GM12875 (cell line): ENCODE measurements around the gene PDE6B.

Experiments
- H3K4me3 ChIP-seq: one replicate; pipeline ENCODE4 v1.5.1; 2011; ENCODE audit warnings: low read depth, low read length, control low read depth
- TF ChIP-seq, protein P1 (sequence below): IDR thresholded peaks from 2 replicates; pipeline ENCODE4 v1.5.1; 2011; ENCODE audit warnings: low read depth, mild to moderate bottlenecking, control low read depth, inconsistent platforms, low read length, moderate library complexity, borderline replicate concordance; ENCODE audit not compliant: insufficient read depth

PDE6B gene

DNA sequence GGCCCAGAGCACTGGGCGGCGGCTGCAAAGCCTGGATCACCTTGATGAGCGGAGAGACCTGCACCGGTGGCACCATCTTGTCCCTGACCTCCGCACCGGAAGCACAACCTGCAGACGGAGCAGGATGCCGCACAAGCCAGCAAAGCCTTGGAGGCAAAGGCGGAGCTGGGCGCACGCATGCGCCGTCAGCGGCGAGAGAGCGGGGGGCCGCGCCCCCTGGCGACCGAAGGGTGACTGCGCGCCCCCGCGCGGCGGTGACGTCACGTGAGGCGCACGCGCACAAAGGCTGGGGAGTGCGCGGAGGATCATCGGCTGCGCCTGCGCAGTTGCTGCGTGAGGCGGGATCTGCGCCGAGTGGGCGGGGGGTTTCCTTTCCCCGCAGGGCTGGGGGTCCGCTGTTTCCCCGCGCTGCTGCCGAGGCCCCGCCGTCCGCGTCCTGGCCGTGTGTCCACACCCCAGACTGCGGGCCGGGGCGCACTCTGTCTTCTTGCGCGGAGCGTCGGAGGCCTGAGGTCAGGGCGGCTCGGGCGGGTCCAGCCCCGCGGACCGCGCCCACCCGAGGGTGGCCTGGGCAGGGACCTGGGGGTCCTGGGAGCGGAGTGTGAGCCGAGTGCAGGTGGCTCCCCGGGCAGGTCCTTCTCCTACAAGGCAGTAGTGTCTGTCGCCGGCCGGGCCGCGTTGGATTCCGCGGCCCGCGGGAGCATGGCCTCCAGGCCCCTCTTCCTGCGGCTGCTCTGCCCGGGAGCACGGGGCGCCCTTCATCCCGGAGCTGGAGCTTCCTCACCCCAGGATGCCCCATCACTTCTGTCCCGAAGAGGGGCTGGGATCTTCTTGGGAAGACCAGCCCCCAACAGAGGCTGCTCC is 49.0 kb downstream of the PDE6B start, which contains the start of the genes ATP5ME and MYL5:
Gene ATP5ME, minus strand, starts transcription at position 105 of the 864 bp plus-strand sequence. Its CDS starts 29 bp downstream, at position 76.
Gene MYL5, plus strand, starts transcription at position 371 of the 864 bp plus-strand sequence. CDS start 3,485 bp downstream, outside the sequence.
- TF ChIP-seq, protein P1, sequence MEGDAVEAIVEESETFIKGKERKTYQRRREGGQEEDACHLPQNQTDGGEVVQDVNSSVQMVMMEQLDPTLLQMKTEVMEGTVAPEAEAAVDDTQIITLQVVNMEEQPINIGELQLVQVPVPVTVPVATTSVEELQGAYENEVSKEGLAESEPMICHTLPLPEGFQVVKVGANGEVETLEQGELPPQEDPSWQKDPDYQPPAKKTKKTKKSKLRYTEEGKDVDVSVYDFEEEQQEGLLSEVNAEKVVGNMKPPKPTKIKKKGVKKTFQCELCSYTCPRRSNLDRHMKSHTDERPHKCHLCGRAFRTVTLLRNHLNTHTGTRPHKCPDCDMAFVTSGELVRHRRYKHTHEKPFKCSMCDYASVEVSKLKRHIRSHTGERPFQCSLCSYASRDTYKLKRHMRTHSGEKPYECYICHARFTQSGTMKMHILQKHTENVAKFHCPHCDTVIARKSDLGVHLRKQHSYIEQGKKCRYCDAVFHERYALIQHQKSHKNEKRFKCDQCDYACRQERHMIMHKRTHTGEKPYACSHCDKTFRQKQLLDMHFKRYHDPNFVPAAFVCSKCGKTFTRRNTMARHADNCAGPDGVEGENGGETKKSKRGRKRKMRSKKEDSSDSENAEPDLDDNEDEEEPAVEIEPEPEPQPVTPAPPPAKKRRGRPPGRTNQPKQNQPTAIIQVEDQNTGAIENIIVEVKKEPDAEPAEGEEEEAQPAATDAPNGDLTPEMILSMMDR: peak; percentile 100
- peak within 1 kb of the TSS; percentile 87 for H3K4me3 ChIP-seq

DNA sequence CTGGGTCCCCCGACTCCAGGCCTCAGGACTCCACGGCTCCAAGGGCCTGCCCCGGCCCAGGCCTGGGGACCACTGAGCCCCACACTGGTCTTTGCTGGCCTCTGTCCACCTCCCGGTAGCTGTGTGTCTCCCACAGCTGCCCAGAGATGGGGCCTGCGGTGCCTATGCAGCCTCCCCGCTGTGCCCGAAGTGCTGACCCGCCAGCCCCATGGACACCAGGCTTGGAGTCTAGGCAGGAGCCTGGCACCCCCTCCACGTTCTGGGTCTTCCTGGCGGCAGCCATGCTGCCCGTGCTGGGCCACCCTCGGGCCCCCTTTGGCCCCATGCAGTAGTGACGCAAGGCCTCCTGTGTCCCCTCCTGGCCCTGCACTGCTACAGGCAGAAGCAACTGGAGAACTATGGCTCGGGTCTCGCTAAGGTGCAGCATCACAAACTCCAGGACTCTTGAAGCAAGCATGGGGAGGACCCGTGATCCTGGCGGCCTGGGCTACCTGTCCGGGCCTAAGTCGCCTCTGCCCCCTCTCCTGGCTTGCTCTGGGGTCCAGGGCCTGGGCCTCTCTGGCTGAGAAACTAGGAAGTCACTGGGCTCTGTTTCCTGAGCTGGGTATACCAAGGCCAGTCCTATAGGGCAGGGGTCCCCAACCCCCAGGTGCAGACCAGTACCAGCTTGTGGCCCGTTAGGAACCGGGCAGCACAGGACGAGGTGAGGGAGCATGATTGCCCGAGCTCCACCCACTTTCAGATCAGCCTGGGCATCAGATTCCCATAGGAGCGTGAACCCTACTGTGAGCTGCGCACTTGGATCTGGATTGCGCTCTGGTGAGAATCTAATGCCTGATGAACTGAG is 49.9 kb downstream of the PDE6B start:
- TF ChIP-seq, protein P1: no peak
- H3K4me3 ChIP-seq: peak overlapping the region; percentile 87

DNA sequence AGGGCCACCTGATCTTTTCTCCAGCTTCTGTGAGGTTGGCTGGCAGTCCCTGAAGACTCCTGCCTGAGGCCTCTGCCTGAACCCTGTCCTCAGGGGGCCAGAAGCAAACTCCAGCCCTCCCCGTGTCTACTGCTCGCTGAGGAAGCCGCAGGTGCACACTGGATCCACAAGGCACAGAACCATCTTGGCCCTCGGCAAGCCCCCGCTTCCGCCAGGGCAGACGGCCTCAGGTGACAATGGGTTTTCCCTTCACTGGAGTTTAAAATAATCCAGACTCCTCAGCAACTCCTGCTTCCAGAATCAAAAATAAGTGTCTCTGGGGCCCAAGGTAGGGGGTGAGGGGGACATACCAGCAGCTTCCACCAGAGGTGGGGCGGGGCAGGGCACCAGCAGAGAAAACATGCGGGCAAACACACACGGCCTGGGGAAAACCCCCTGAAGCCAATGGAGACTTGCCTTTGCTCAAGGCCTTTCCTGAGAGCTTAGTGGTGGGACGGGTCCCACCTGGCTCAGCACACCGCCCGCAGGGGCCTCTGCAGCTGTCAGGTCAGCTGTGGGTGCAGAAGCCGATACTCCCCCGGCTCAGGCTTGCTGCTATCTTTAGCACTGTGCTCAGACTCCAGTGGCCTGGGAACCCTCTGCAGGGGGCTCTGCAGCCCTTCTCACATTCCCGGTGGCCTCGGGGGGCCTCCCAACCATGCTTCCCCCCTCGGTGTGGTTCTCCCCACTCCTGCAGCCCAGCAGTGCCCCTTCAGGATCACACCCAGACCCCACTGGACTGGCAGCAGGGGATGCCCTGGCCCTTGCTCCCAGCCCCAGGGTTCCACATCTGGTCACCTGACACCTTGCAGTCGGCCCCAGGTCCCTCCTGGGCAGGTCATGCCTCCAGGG is 50.9 kb downstream of the PDE6B start:
- no peak overlapping the region for H3K4me3 ChIP-seq
- TF ChIP-seq, protein P1: no peak

DNA sequence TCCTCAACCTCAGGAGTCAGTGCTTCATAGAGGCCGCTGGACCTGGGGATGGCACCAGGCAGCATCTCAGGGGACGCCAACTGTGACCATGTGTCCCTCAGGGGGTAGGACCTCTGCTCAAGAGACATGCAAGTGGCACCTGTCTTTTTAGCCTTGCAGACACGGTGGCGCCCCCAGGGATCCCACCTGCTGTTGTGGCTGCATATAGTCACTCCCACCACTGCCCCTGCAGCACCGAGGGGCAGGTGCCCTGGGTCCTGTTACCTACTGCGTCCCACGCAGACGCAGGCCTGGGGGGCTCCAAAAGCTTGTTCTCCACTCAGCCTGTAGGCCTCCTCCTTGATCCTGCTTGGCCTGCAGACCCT is 51.5 kb downstream of the PDE6B start:
- TF ChIP-seq, protein P1: no peak
- H3K4me3 ChIP-seq: no peak overlapping the region

DNA sequence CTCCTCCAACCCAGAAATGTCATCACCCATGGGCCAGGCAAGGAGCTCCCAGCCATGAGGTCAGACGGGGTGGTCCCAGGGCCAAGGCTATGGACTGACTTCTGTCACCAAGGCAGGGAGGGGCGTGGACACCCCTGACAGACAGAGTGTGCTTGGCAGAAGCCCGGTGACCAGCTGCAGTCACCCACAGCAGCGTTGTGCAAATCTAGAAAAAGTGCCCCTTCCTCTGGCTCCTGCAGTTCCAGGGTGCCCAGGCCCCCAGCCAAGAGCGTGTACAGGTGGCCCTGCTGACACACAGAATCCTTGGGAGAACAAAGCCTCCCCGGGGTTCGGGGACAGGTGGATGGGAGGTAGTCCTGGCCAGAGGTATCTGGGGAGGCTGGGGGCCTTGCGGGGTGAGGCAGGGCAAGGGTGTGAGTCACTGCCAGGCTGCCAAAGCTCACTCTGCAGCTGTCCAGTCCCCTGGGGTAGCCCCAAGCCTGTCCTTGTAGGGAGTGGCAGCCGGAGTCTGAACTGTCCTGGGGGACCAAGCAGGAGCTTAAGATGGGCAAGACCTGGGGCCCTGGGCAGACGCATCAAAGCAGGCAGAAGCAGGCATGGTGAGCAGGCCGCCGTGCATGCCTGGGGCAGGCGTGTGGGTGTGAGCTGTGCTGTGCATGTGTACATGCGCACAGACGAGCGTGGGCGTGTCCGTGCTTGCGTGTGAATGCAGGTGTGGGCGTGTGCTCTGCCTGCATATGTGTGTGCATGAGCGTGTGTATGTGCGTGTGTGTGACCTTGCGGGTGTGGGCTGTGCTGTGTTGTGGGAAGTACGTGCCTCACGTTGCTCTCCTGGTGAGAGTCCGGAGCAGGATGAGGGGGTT is 52.3 kb downstream of the PDE6B start:
- no peak overlapping the region for H3K4me3 ChIP-seq
- TF ChIP-seq, protein P1: no peak
